Caco-2 (cell line): ENCODE results near the gene FLT3. TPM values are rescaled to one million over a fixed set of nuclear protein-coding genes. Genes with fewer than 3 reads are reported as not detected.
"Not testable (repeated sequence)": the region's sequence is repeated elsewhere in the genome, so short reads cannot be mapped to it uniquely, and the experiment has no call there.

Experiments
- Bru-seq: library from RNA; stranded (reverse); fragments of 400-500 nt; gene quantifications from one replicate; lab custom pipeline; 2021; lab: Mats Ljungman, UMichigan
- BruChase-seq, 2 experiments: library from RNA; stranded (reverse); fragments of 400-500 nt; gene quantifications; one replicate each; lab custom pipeline; 2021; lab: Mats Ljungman, UMichigan
- BruUV-seq: library from RNA; stranded (reverse); fragments of 400-500 nt; replicated peaks from 2 replicates; lab custom pipeline; 2021; lab: Mats Ljungman, UMichigan
- CTCF ChIA-PET: fragments of 300-600 bp; sonication (Branson Sonifier 250); formaldehyde crosslinking; loops from one replicate; lab custom pipeline; 2022; ENCODE audit warnings: antibody characterized with exemption; lab: Charles Lee
- POLR2A ChIA-PET: fragments of 300-600 bp; sonication (Branson Sonifier 250); formaldehyde crosslinking; loops from one replicate; lab custom pipeline; 2022; ENCODE audit warnings: antibody characterized with exemption; lab: Charles Lee
- DNase-seq, 2 experiments: peaks; one replicate each; pipeline versions ENCODE4 v3.0.0 to v3.0.0-alpha.2; 2020 to 2022
- H3K27me3 ChIP-seq: replicated peaks from 2 replicates; pipeline ENCODE4 v1.6.0; 2011; ENCODE audit warnings: low read length; ENCODE audit not compliant: control insufficient read depth, insufficient read depth
- H3K36me3 ChIP-seq: 2 replicates; pipeline ENCODE4 v1.5.1; 2011; ENCODE audit warnings: low read length; ENCODE audit not compliant: control insufficient read depth, insufficient read depth
- H3K4me1 ChIP-seq: fragments of 250-450 bp; sonication (Bioruptor Pico); 2 replicates; pipeline ENCODE4 v1.5.1; 2020; ENCODE audit warnings: mild to moderate bottlenecking
- H3K4me3 ChIP-seq: 2 replicates; pipeline ENCODE4 v1.5.1; 2011; ENCODE audit warnings: low read depth, mild to moderate bottlenecking, control low read depth, low read length
- H3K9me3 ChIP-seq: fragments of 250-450 bp; sonication (Bioruptor Pico); 2 replicates; pipeline ENCODE4 v1.5.1; 2020; ENCODE audit warnings: mild to moderate bottlenecking, moderate library complexity
- H3K27ac Mint-ChIP-seq: one replicate; pipeline ENCODE4 v1.8.0; 2022; ENCODE audit warnings: mixed read lengths; ENCODE audit not compliant: unreplicated experiment
- H3K27me3 Mint-ChIP-seq: one replicate; pipeline ENCODE4 v1.8.0; 2022; ENCODE audit warnings: mixed read lengths; ENCODE audit not compliant: insufficient read depth, unreplicated experiment
- H3K36me3 Mint-ChIP-seq: one replicate; pipeline ENCODE4 v1.8.0; 2022; ENCODE audit warnings: mild to moderate bottlenecking, mixed read lengths; ENCODE audit not compliant: insufficient read depth, unreplicated experiment
- H3K4me1 Mint-ChIP-seq: one replicate; pipeline ENCODE4 v1.8.0; 2022; ENCODE audit warnings: low read depth, mixed read lengths; ENCODE audit not compliant: unreplicated experiment
- H3K4me3 Mint-ChIP-seq: one replicate; pipeline ENCODE4 v1.8.0; 2022; ENCODE audit warnings: mild to moderate bottlenecking, moderate library complexity, mixed read lengths; ENCODE audit not compliant: unreplicated experiment
- H3K9me3 Mint-ChIP-seq: one replicate; pipeline ENCODE4 v1.8.0; 2022; ENCODE audit warnings: mixed read lengths; ENCODE audit not compliant: unreplicated experiment
- intact Hi-C: fragments of 100-400 bp; cut with micrococcal nuclease; formaldehyde crosslinking; loops from one replicate; pipeline ENCODE4 v1.10.0; 2022; ENCODE audit not compliant: unreplicated experiment
- long read RNA-seq: library from polyadenylated mRNA; stranded (forward); transcript quantifications from one replicate; pipeline ENCODE4 v2.0.0, GENCODE V29; 2022
- total RNA-seq: library from RNA; stranded (reverse); gene quantifications from 2 replicates; pipeline ENCODE4 v1.2.3, GENCODE V29; 2022
- TF ChIP-seq, protein P1 (sequence below), 2 experiments: fragments of 200-600 bp in 1 of 2; IDR thresholded peaks; 1 replicate in 1 of 2; 2 replicates in 1 of 2; pipeline versions ENCODE4 v1.5.1 to v1.8.0; 2011 to 2022; ENCODE audit warnings: antibody characterized with exemption in 1 of 2, control low read depth in 1 of 2, inconsistent platforms in 1 of 2, low read depth in 1 of 2, low read length in 1 of 2, mild to moderate bottlenecking in 1 of 2, moderate library complexity in 1 of 2; ENCODE audit not compliant: insufficient read depth in 1 of 2, severe bottlenecking in 1 of 2, unreplicated experiment in 1 of 2

The FLT3 gene
- 0.09 TPM in 1 of 2 replicates, not detected in the other for total RNA-seq
- percentile 11 among the genes with signal in this experiment for Bru-seq, nascent RNA
- BruChase-seq, experiment 1, labeled RNA remaining after a 2-hour chase: percentile 10 among the genes with signal in this experiment
- BruChase-seq, experiment 2, labeled RNA remaining after a 6-hour chase: percentile 11 among the genes with signal in this experiment
- long read RNA-seq: 0 reads

DNA sequence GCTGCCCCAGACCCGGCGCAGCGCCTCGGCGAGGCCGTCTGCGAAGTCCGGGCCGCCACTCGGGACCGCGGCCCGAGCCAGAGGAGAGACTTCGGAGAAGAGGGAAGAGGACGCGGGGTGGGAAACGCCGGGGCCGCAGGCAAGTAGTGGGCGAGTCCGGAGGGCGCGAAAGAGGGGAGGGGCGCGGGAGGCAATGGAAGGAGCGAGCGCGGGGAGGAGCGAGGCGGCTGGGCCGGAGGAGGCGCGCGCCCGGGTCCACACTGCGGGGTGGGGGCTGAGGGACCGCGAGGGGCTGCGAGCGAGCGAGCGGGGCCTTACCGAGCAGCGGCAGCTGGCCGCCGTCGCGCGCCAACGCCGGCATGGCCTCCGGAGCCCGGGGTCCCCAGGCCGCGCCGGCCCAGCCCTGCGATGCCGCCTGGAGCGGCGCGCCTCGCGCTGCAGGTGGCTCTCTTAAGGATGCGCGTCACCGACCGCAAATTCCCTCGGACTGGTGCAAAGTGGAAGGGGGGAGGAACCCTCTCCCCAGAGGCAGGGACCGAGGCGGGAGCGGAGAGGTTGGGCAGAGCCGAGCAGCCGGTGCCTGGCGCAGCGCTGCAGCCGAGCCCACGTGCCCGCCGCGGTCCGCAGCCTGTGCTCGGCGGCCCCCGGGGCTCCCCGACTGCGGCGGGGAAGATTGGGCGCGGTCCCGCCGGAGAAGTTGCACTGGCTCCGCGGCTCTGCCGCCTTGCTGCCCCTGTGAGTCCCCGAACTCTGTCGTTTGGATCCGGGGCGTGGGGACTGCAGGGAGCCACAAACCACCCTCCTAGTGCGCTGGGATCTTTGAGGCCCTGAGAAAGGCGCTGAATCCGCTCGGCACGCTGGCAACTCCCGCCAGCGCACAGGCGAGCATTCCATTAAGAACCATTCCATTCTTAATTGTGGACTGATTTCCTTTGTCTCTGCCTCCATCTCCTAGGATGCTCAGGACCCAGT is at the start of gene FLT3:
FLT3 (minus strand) TSS at position 427 of the 972 bp plus-strand sequence; CDS start at position 361, 66 bp downstream.
- POLR2A ChIA-PET: no interaction called here
- H3K27me3 ChIP-seq: no peaks in the 10 kb centered on the region
- CTCF ChIA-PET: no interaction called here
- peak; percentile 51 to 57 for DNase-seq
- Mint-ChIP-seq H3K27ac (no peak within 1 kb of the TSS), H3K4me1 (no peaks in the 10 kb centered on the region), H3K27me3 (peaks cover 31% of the 10 kb centered on the region), H3K4me3 (peak within 1 kb of the TSS; percentile 74), H3K9me3 (no peaks in the 10 kb centered on the region), H3K36me3 (no peaks in the 10 kb centered on the region)
- intact Hi-C loops: no loop called here
- H3K4me3 ChIP-seq: peak within 1 kb of the TSS; percentile 35
- H3K36me3 ChIP-seq: no peaks in the 10 kb centered on the region
- no TSS peak for BruUV-seq
- TF ChIP-seq, protein P1, sequence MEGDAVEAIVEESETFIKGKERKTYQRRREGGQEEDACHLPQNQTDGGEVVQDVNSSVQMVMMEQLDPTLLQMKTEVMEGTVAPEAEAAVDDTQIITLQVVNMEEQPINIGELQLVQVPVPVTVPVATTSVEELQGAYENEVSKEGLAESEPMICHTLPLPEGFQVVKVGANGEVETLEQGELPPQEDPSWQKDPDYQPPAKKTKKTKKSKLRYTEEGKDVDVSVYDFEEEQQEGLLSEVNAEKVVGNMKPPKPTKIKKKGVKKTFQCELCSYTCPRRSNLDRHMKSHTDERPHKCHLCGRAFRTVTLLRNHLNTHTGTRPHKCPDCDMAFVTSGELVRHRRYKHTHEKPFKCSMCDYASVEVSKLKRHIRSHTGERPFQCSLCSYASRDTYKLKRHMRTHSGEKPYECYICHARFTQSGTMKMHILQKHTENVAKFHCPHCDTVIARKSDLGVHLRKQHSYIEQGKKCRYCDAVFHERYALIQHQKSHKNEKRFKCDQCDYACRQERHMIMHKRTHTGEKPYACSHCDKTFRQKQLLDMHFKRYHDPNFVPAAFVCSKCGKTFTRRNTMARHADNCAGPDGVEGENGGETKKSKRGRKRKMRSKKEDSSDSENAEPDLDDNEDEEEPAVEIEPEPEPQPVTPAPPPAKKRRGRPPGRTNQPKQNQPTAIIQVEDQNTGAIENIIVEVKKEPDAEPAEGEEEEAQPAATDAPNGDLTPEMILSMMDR (IDR thresholded peaks at IDR 0.05; ENCODE audit: insufficient read depth in 1 of 2, low read depth in 1 of 2, low read length in 1 of 2, severe bottlenecking in 1 of 2, unreplicated experiment in 1 of 2): no peak
- H3K4me1 ChIP-seq: no peaks in the 10 kb centered on the region
- H3K9me3 ChIP-seq: no peaks in the 10 kb centered on the region

DNA sequence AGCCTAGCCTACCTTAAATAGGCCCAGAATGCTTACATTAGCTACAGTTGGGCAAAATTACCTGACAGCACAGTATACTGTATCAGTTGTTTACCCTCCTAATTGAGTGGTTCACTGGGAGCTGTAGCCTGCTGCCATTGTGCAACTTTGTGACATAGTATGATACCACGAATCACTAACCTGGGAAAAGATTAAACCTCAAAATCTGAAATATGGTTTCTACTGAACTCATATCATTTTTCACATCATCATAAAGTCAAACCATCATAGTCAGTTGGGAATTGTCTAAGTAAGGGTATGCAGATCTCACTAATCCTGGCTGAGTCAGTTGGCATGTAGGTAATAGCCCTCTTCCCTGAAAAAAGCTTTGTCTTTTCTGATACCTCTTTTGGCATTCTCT is 47.1 kb upstream of the FLT3 start:
- H3K9me3 ChIP-seq: no peaks in the 10 kb centered on the region
- no peak overlapping the region for H3K27ac Mint-ChIP-seq
- BruUV-seq: no TSS peak
- H3K4me1 Mint-ChIP-seq: peaks cover 9% of the 10 kb centered on the region
- no peak overlapping the region for H3K4me3 ChIP-seq
- no peaks in the 10 kb centered on the region for H3K4me1 ChIP-seq
- intact Hi-C loops: no loop called here
- H3K27me3 Mint-ChIP-seq: no peaks in the 10 kb centered on the region
- H3K4me3 Mint-ChIP-seq: no peak overlapping the region
- no peaks in the 10 kb centered on the region; the same call in 1 of the 2 replicates for H3K36me3 ChIP-seq
- no peak for DNase-seq
- H3K36me3 Mint-ChIP-seq: peaks cover 5% of the 10 kb centered on the region
- H3K9me3 Mint-ChIP-seq: no peaks in the 10 kb centered on the region
- no peaks in the 10 kb centered on the region for H3K27me3 ChIP-seq
- ChIA-PET CTCF (no interaction called here), POLR2A (interaction anchor here (0.5 kb wide), 1 partner anchor 10 kb away, joined by 3 read pairs; no protein-coding TSS in a partner anchor)
- TF ChIP-seq, protein P1 (IDR thresholded peaks at IDR 0.05; ENCODE audit: insufficient read depth in 1 of 2, low read depth in 1 of 2, low read length in 1 of 2, severe bottlenecking in 1 of 2, unreplicated experiment in 1 of 2): no peak

- ChIA-PET POLR2A (no interaction called here), CTCF (no interaction called here)
- H3K4me1 ChIP-seq: no peaks in the 10 kb centered on the region
- TF ChIP-seq, protein P1 (IDR thresholded peaks at IDR 0.05; ENCODE audit: insufficient read depth in 1 of 2, low read depth in 1 of 2, low read length in 1 of 2, severe bottlenecking in 1 of 2, unreplicated experiment in 1 of 2): no peak
- Mint-ChIP-seq H3K36me3 (peaks cover 12% of the 10 kb centered on the region), H3K9me3 (no peaks in the 10 kb centered on the region), H3K4me3 (no peak overlapping the region), H3K27ac (peak overlapping the region; percentile 50), H3K27me3 (no peaks in the 10 kb centered on the region), H3K4me1 (peaks cover 24% of the 10 kb centered on the region)
- no peaks in the 10 kb centered on the region for H3K9me3 ChIP-seq
- H3K36me3 ChIP-seq: no peaks in the 10 kb centered on the region; the same call in 1 of the 2 replicates
- H3K27me3 ChIP-seq: no peaks in the 10 kb centered on the region
- no TSS peak for BruUV-seq
- H3K4me3 ChIP-seq: no peak overlapping the region
- intact Hi-C loops: no loop called here
- no peak for DNase-seq
These were observed 44.7 kb upstream of the FLT3 start for GRCh38 chr13:28145049-28145448.

- Mint-ChIP-seq H3K36me3 (peaks cover 26% of the 10 kb centered on the region), H3K4me1 (peaks cover 30% of the 10 kb centered on the region)
- BruUV-seq, H3K4me3 ChIP-seq, H3K27me3 ChIP-seq, CTCF ChIA-PET, H3K27ac Mint-ChIP-seq, POLR2A ChIA-PET, intact Hi-C loops, H3K27me3 Mint-ChIP-seq, H3K36me3 ChIP-seq, H3K4me3 Mint-ChIP-seq, H3K9me3 ChIP-seq, DNase-seq, H3K4me1 ChIP-seq, H3K9me3 Mint-ChIP-seq: not testable (repeated sequence)
These were observed 41.2 kb upstream of the FLT3 start for GRCh38 chr13:28141542-28141941.
